ENCODE results near the gene NPR2.

GRCh38 chr9:35828716-35829083 is 37.3 kb downstream of the NPR2 start, which contains the start of gene FAM221B:
- TF ChIP-seq CTCF (IDR thresholded peaks at IDR 0.05) (no peak), POLR2A (IDR thresholded peaks at IDR 0.05) (no peak)

All from transverse colon (tissue), 3 donors.